Muscle layer of duodenum (tissue), 2 donors: ENCODE measurements around the gene CTTN.
A peak's percentile ranks its signal among the peaks of the same experiment; 100 is the strongest.

Experiments used
- H3K27ac ChIP-seq: one replicate; pipeline ENCODE4 v1.7.0; 2013; ENCODE audit warnings: mild to moderate bottlenecking, low read length
- H3K27me3 ChIP-seq: one replicate; pipeline ENCODE4 v1.7.0; 2013; ENCODE audit warnings: low read depth, mild to moderate bottlenecking, control low read depth, low read length
- H3K36me3 ChIP-seq, 2 donors: one replicate each; pipeline ENCODE4 v1.7.0; 2013; ENCODE audit warnings: low read length in 2 of 2, control low read depth in 1 of 2, mild to moderate bottlenecking in 1 of 2; ENCODE audit not compliant: insufficient read depth in 2 of 2, control insufficient read depth in 1 of 2
- H3K4me1 ChIP-seq, 2 donors: one replicate each; pipeline ENCODE4 v1.7.0; 2013; ENCODE audit warnings: low read length in 2 of 2, mild to moderate bottlenecking in 2 of 2, control low read depth in 1 of 2, moderate library complexity in 1 of 2; ENCODE audit not compliant: insufficient read depth in 2 of 2, control insufficient read depth in 1 of 2
- H3K4me3 ChIP-seq, 2 donors: one replicate each; pipeline ENCODE4 v1.7.0; 2013; ENCODE audit warnings: low read length in 2 of 2, low read depth in 1 of 2, mild to moderate bottlenecking in 1 of 2
- H3K9me3 ChIP-seq, 2 donors: one replicate each; pipeline ENCODE4 v1.7.0; 2013; ENCODE audit warnings: low read length in 2 of 2, control low read depth in 1 of 2, mild to moderate bottlenecking in 1 of 2; ENCODE audit not compliant: control insufficient read depth in 1 of 2
- donor health status: healthy.

Gene CTTN

DNA sequence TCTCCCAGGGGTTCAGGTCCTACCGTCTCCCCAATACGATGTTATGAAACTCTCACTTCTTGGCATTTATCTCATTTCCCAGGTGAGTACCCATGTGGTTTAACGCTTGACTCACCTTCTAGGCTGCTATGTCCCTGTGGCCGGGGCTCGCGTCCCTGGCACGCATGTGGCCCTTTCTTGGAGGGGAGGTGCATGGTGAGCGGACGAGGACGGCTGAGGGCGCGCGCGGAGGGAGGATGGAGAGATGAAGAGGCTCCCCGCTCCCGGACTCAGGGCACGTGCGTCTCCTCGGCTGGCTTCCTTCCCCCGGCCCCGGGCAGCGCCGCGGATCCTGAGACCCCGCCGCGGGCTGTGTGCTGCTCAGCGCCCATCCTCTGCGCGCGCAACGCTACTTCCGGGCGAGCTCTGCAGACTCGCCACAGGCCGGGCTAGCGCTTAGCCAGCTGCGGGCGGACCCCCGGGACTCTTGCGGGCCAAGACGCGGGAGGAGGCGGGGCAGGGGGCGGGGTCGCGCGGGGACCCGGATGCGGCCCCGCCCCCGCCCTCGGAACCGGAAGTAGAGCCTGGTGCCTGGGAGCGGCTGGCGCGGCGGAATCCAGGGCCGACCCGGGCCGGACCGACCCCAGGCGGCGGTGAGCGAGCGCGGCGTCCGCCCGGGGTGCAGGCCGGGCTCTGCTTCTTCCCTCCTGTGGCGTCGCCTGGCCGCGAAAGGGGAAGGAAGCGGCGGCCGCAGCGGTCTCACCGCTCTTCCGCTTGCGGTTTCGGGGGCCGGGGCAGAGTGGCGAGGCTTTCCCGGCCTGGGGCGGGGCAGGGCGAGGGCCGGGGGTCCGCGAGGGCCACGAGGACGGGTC lies at the start of gene CTTN:
TSS of gene CTTN (plus strand) at position 547 of the 851 bp plus-strand sequence. CDS start 8,769 bp downstream, outside the sequence.
- Histone ChIP-seq H3K27me3 (no peaks in the 10 kb centered on the region), H3K27ac (peak within 1 kb of the TSS; percentile 92), H3K4me1 (peaks cover 3 to 24% of the 10 kb centered on the region in 2 donors), H3K36me3 (no peaks in the 10 kb centered on the region), H3K4me3 (peak within 1 kb of the TSS; percentile 76), H3K9me3 (no peaks in the 10 kb centered on the region)

DNA sequence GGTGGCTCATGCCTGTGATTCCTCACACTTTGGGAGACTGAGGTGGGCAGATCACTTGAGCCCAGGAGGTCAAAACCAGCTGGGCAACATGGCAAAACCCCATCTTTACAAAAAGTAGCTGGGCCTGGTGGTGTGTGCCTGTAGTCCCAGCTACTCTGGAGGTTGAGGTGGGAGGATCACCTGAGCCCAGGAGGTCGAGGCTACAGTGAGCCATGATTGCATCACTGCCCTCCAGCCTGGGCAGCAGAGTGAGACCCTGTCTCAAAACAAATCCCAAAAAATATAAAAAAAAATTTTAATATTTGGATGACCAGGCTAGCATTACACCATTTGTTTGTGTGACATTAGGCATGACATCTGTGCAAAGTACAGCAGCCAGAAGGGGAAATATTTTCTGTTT lies 49.7 kb upstream of the CTTN start:
- H3K36me3 ChIP-seq, result peaks cover 39 to 45% of the 10 kb centered on the region in 2 donors
- no peaks in the 10 kb centered on the region for H3K27me3 ChIP-seq
- no peaks in the 10 kb centered on the region for H3K4me1 ChIP-seq
- H3K4me3 ChIP-seq, result no peak overlapping the region
- H3K27ac ChIP-seq, result no peak overlapping the region
- H3K9me3 ChIP-seq, result no peaks in the 10 kb centered on the region

DNA sequence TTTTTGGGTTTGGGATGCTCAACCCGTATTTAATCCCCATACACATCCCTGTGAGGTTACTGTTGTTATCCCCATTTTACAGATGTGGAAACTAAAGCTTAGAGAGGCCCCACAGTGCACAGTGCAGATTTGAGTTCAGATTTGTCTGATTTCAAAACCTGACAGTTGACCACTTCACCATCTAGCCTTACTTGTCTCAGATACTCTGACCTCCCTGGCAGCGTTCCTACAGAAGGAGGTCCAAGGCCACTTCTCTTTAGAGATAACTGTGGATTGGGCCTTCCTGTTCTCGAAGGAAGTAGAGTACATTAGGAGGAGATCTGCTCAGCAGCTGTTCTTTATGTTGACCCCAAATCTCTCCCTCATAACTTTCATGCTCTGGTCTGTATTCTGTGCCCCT lies 46.7 kb upstream of the CTTN start:
- Histone ChIP-seq H3K4me3 (no peak overlapping the region), H3K9me3 (no peaks in the 10 kb centered on the region), H3K36me3 (peaks cover 46 to 53% of the 10 kb centered on the region in 2 donors), H3K27me3 (no peaks in the 10 kb centered on the region), H3K27ac (no peak overlapping the region), H3K4me1 (no peaks in the 10 kb centered on the region)

DNA sequence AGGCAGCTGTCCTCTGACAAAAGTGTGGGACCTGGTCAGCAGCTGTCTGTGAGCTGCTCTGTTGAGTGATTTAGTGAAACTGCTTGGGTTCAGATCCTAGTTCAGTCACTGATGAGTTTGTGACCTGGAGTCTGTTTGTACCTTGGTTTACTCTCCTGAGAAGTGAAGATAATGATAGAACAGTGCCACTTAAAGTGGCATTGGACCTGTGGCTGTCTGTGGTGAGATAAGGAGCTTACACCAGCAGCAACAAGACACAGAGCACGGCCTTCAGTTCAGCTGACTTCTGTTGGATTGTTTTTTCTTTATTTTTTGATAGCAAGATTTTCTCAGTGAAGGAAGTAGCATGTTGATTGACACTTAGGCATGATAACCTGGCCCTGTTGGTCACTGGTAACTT lies 46.2 kb upstream of the CTTN start:
- H3K27me3 ChIP-seq, result no peaks in the 10 kb centered on the region
- no peak overlapping the region for H3K27ac ChIP-seq
- H3K4me1 ChIP-seq, result no peaks in the 10 kb centered on the region
- H3K4me3 ChIP-seq, result no peak overlapping the region
- peaks cover 47 to 53% of the 10 kb centered on the region in 2 donors for H3K36me3 ChIP-seq
- H3K9me3 ChIP-seq, result no peaks in the 10 kb centered on the region

DNA sequence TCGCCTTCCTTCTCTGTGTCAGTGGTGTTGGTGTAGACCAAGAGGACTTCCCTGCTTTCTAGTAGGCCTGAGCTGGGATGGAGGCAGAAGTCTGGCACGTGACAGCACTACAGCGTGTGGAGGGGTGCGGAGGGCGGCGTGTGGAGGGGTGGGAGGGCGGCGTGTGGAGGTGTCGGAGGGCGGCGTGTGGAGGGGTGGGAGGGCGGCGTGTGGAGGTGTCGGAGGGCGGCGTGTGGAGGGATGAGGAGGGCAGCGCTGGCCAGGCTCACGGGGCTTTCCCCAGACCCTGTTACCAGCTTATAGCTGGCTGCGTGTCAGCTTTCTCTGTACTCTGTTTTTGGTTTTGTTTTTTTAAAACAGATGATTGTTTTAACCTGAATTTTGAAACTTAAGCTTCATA lies 45.7 kb upstream of the CTTN start:
- no peaks in the 10 kb centered on the region for H3K27me3 ChIP-seq
- no peak overlapping the region for H3K27ac ChIP-seq
- H3K9me3 ChIP-seq, result no peaks in the 10 kb centered on the region
- no peak overlapping the region for H3K4me3 ChIP-seq
- H3K4me1 ChIP-seq, result no peaks in the 10 kb centered on the region
- H3K36me3 ChIP-seq, result peaks cover 47 to 51% of the 10 kb centered on the region in 2 donors

DNA sequence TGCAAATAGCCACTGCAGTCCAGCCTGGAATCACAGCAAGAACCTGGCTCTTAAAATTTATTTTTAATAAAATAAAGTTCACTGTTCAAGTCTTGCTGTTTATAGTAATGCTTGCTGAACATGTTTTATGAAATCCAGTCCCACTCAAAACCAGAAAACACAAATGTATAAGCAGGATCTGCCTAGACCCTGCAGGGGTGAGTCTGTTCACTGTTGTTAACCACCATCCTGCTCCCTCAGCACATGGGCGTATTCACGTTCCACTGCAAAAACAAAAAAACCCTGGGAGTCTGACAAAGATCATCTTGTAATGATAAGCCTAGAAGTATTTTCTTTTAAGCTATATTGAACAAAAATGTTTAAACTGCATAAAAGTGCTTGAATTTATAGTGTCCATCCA lies 45.0 kb upstream of the CTTN start:
- H3K27me3 ChIP-seq, result no peaks in the 10 kb centered on the region
- H3K4me3 ChIP-seq, result no peak overlapping the region
- no peaks in the 10 kb centered on the region for H3K9me3 ChIP-seq
- peaks cover 43 to 47% of the 10 kb centered on the region in 2 donors for H3K36me3 ChIP-seq
- H3K27ac ChIP-seq, result no peak overlapping the region
- no peaks in the 10 kb centered on the region for H3K4me1 ChIP-seq

DNA sequence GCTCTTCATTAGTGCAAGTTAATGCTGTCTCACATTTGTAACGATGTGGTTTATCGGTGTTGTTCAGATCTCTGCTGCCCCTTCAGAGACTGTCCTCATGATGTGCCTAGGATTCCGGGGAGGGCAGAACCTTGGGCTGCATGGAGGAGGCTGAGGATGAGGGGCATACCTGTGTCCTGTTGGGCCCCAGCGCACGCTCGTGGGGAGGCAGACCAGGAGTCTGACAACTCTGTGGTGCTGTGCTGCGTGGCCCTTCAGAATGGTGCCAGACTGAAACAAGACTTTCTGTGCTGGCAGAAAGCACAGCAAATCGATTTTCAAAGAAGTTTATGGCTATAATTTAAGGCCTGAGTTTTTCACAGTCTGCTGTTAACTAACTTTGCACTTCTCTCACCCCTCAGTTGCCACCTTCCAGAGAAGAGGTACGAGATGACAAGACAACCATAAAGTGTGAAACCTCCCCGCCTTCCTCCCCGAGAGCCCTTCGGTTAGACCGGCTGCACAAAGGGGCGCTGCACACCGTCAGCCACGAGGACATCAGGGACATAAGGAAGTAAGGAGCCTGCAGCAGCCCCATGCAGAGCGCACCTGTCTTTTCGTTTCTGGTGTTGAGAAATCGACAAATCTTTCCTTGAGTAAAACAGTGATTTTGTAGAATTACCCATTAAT lies 44.3 kb upstream of the CTTN start:
- Histone ChIP-seq H3K36me3 (peaks cover 40 to 41% of the 10 kb centered on the region in 2 donors), H3K27me3 (no peaks in the 10 kb centered on the region), H3K4me1 (no peaks in the 10 kb centered on the region), H3K4me3 (no peak overlapping the region), H3K9me3 (no peaks in the 10 kb centered on the region), H3K27ac (no peak overlapping the region)

DNA sequence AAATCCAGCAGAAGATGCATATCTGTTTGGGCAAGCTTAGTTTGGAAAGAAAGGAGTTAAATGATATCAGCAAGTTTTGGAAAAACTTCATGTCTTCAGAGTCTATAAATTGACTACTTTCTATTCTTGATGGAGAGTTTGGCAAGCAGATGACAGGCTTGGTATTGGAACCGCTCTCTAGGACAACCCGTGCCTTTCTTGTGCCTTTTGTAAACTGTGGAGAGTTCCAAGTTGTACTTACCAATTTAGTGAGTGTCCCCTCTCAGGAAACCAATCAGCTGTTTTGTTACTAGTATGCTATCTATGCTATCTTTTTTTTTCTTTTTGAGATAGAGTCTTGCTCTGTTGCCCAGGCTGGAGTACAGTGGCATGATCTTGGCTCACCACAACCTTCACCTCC lies 43.7 kb upstream of the CTTN start:
- Histone ChIP-seq H3K4me1 (no peaks in the 10 kb centered on the region), H3K36me3 (peaks cover 34 to 44% of the 10 kb centered on the region in 2 donors), H3K27me3 (no peaks in the 10 kb centered on the region), H3K27ac (no peak overlapping the region), H3K4me3 (no peak overlapping the region), H3K9me3 (no peaks in the 10 kb centered on the region)

DNA sequence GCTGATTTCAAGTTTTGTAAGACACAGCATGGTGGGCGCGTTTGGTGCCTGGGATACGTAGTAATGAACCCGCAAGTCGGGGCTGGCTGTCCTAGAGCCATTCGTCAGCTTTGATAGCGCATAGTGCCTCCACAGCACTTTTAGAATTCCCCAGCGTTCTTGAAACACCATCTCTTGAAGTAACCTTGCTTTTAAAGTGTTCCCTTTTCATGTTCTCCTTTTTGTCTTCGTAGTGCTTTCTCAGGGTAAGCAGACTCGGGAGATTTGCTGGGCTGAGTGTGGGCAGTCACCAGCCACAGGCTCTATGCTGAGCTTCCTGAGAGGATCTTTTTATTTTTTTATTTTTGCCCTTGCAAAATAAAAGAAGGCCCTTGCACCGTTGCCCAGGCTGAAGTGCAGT lies 39.6 kb upstream of the CTTN start:
- Histone ChIP-seq H3K36me3 (peaks cover 34 to 68% of the 10 kb centered on the region in 2 donors), H3K27me3 (no peaks in the 10 kb centered on the region), H3K4me3 (no peak overlapping the region), H3K27ac (no peak overlapping the region), H3K4me1 (no peaks in the 10 kb centered on the region), H3K9me3 (no peaks in the 10 kb centered on the region)

DNA sequence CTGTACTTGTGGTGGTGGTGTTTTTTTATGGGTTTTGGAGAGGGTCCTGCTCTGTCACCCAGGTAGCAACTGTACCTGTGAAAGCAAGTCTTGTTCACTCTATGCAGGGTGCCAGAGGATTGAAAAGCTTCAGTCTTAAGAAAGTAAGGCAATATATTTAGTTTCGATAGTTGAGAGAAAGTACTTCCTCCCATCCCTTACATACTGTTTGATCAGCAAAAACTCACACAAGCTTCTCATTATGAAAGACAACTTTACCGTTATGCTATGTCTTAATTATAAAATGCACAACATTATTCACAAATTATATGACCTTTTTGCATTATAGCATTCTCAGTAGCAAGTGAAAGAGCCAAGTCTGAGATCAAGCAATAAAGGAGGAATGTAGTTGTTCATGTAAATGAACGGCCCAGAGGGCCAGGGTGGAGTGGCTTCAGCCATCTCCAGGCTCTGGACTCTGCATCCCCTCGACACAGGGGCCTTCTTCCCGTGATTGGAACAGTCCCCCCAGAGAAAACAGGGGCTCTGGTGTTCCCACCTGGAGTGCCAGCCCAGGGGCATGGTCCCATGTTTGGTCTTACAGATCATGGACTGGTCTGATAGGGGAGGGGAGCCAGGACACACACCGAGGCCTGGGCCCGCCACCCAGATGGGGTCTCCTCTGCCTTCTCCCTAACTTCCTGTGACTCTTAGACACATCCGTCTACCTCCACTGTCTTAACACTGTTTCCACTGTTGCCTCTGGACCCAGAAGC lies 38.7 kb upstream of the CTTN start:
- Histone ChIP-seq H3K4me1 (no peaks in the 10 kb centered on the region), H3K4me3 (no peak overlapping the region), H3K27me3 (no peaks in the 10 kb centered on the region), H3K27ac (no peak overlapping the region), H3K36me3 (peaks cover 29 to 63% of the 10 kb centered on the region in 2 donors), H3K9me3 (no peaks in the 10 kb centered on the region)

DNA sequence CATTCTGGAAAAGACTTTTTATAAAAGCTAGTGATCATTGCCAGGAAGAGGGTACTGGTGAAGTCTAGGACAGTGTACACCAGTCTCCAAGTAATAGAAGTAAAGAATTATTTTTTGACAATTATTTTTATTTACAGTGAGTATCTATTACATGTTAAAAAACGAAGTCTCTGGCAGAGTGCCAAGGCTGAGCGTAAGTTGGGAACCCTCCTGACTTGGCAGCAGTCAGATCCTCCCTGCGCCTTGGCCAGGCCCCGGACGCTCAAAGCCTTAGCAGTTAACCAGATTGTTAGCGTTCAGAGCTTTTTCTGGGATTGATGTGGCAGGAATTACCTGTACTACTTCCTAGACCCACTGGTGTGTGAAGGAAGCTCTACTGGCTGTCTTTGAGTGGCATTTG lies 38.1 kb upstream of the CTTN start:
- peaks cover 32 to 63% of the 10 kb centered on the region in 2 donors for H3K36me3 ChIP-seq
- H3K27me3 ChIP-seq, result no peaks in the 10 kb centered on the region
- no peaks in the 10 kb centered on the region for H3K9me3 ChIP-seq
- no peak overlapping the region for H3K4me3 ChIP-seq
- no peaks in the 10 kb centered on the region for H3K4me1 ChIP-seq
- no peak overlapping the region for H3K27ac ChIP-seq
